ENCODE data around the gene CYYR1. TPM values are rescaled to one million over a fixed set of nuclear protein-coding genes. Genes with fewer than 3 reads are reported as not detected.

The CYYR1 gene
- total RNA-seq, result 1.3 and 3.7 TPM in 2 replicates

DNA sequence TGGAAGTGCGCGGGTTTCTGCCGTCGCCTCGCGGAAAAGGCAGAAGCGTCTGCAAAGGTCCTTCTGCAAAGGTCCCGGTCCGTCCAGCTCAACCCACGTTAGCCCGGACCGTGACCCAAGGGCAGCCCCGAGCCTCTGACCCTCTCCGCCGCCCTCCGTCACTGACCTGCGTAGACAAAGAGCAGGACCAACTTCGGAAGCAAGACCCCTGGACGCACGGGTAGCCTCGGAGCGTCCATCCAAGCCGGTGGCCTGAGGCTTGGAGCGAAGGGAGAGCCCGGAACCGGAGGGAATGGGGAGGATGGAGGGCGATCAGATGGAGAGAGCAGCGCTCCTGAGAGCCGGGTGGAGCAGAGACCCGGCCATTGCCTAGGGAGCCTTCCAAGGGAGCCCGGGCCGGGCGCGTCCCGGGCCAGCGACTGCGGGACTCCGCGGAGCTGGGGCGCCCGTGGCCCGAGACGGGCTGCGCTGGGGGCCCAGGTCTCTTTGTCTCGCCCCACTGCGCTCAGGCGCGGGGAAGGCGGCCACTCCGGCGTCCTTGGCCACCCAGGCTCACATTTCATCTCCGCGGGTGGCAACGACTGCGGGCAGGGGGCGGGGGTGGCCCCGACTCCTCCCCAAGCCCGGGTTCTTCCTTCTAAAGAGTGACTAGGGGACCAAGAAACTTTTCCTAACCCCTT is at the start of gene CYYR1:
CYYR1 (minus strand) TSS at position 585 of the 680 bp plus-strand sequence; CDS start at position 239, 346 bp downstream.
- H3K4me3 ChIP-seq (ENCODE audit: low read depth, low read length), result peak within 1 kb of the TSS; percentile 57
- DNase-seq (ENCODE audit: low read depth), result no peak
- TF ChIP-seq, protein P1, sequence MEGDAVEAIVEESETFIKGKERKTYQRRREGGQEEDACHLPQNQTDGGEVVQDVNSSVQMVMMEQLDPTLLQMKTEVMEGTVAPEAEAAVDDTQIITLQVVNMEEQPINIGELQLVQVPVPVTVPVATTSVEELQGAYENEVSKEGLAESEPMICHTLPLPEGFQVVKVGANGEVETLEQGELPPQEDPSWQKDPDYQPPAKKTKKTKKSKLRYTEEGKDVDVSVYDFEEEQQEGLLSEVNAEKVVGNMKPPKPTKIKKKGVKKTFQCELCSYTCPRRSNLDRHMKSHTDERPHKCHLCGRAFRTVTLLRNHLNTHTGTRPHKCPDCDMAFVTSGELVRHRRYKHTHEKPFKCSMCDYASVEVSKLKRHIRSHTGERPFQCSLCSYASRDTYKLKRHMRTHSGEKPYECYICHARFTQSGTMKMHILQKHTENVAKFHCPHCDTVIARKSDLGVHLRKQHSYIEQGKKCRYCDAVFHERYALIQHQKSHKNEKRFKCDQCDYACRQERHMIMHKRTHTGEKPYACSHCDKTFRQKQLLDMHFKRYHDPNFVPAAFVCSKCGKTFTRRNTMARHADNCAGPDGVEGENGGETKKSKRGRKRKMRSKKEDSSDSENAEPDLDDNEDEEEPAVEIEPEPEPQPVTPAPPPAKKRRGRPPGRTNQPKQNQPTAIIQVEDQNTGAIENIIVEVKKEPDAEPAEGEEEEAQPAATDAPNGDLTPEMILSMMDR (conservative IDR thresholded peaks at IDR 0.05; ENCODE audit: low read depth, low read length), result no peak

DNA sequence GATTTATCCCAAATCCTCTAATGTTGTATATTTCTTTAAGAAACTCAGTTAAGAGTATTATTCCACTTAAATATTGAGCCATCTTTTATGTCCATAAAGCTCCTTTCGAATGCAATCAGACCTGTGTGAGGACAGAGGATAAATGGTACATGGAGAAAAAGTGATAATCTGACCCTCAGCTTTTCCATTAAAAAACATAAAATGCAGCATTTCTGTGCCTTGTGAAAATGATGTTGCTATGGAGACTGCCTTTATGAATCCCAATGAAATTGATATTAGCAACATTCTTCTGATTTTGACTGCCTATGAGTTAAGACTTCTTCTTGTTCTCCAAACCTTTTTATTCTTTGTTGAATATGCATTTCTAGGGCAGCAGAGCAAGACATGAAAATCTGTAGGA is 44.1 kb upstream of the CYYR1 start:
- no peak for DNase-seq (ENCODE audit: low read depth)
- TF ChIP-seq, protein P1 (conservative IDR thresholded peaks at IDR 0.05; ENCODE audit: low read depth, low read length), result no peak
- H3K4me3 ChIP-seq (ENCODE audit: low read depth, low read length), result no peak overlapping the region

DNA sequence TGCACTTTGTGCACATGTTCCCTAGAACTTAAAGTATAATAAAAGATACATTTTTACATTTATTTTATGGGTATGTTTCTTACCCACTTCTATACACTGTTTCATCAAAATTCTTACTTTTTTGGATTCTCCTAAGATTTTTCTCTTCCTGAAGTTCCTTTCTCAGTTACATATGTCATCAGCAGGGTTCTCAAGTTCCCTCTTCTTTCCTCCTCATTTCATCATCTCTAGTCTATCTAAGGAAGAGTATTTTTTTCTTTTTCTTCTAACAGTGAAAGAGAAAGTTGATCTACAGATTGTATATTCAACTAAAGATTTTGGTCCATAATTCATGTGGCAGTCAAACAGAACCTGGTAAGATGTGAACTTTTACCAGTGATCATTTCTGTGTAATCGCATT is 41.2 kb upstream of the CYYR1 start:
- DNase-seq (ENCODE audit: low read depth), result no peak
- no peak overlapping the region for H3K4me3 ChIP-seq (ENCODE audit: low read depth, low read length)
- TF ChIP-seq, protein P1 (conservative IDR thresholded peaks at IDR 0.05; ENCODE audit: low read depth, low read length), result no peak

DNA sequence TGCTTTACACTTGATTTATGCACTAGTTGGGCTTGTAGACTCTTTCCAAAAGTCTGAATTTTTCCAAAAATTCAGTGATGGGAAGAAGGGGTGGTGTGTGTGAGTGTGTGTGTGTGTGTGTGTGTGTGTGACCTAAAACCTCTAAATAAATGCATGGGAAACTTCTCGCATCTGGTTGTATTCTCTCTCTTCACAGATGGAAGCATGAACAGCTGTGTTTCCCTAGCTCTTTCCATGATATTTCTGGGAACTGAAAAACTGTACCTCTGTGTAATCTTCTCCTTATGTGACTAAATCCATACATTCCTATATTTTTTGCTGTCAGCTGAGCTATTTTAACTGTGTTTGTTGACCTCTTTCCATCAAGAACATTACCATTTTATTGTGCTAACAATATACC is 26.2 kb upstream of the CYYR1 start:
- no peak for DNase-seq (ENCODE audit: low read depth)
- TF ChIP-seq, protein P1 (conservative IDR thresholded peaks at IDR 0.05; ENCODE audit: low read depth, low read length), result no peak
- no peak overlapping the region for H3K4me3 ChIP-seq (ENCODE audit: low read depth, low read length)

DNA sequence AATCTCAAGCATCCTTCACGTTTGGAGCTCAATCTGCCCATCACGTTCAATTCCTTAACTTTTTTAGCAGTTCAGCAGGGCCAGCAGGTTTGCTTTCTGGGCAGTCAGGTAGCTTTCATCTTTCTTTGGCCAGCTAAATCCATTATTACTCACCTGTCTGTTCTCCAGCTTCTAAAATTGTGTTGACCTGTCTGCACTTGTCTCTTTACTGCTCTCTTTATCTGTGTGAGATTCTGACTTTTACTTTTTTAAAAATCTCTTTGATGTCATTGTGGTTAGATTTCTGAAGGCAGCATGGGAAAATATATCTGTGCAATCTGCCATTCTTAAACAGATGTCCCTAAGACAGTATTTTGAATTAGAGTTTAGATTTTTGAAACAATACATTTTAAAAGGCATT is 24.9 kb upstream of the CYYR1 start:
- no peak overlapping the region for H3K4me3 ChIP-seq (ENCODE audit: low read depth, low read length)
- TF ChIP-seq, protein P1 (conservative IDR thresholded peaks at IDR 0.05; ENCODE audit: low read depth, low read length), result no peak
- no peak for DNase-seq (ENCODE audit: low read depth)

DNA sequence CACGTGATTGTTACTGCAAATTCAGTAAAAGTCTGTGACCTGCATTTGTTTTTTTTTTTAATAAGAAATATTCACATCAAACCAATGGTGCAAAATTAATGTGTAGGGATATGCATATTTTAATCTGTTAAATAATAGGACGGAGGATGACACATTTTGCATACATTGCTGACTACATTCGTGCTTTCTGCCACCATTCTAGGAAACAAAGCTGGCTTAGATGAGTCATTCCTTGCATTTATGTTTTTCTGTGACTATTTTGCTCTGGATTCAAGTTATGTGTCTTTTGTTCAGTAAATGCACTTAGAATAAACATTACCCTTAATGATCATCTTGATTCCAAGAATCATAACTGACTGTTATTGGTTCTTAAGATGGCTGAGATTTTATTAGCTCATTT is 23.9 kb upstream of the CYYR1 start:
- TF ChIP-seq, protein P1 (conservative IDR thresholded peaks at IDR 0.05; ENCODE audit: low read depth, low read length), result no peak
- H3K4me3 ChIP-seq (ENCODE audit: low read depth, low read length), result no peak overlapping the region
- DNase-seq (ENCODE audit: low read depth), result no peak

DNA sequence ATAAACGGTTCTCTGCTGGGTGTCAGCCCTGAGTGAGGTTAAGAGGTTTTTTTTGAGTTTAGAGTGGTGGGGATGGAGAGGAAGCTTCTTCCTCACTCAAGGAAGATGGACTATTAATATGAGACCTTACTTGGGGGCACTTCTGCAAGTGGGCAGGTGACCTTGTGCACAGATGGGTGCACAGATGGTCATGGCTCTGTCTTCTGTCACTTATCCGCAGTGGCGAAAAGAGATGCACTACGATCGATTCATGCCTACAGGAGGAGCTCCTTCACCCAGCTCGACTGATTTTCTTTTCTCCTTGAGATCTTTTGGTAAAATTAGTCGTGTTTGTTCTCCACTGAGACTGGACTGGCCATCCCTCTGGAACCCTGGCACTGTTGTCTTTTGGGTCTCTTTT is 22.9 kb upstream of the CYYR1 start:
- DNase-seq (ENCODE audit: low read depth), result no peak

More for the DNA sequence above, 22.9 kb upstream of the CYYR1 start:
- H3K4me3 ChIP-seq (ENCODE audit: low read depth, low read length), result no peak overlapping the region
- TF ChIP-seq, protein P1 (conservative IDR thresholded peaks at IDR 0.05; ENCODE audit: low read depth, low read length), result no peak

Data from epithelial cell of proximal tubule (primary cell).